Measurements from ENCODE around the gene RNF113B. TPM values are rescaled to one million over a fixed set of nuclear protein-coding genes. Genes with fewer than 3 reads are reported as not detected.

The RNF113B gene
- total and polyA plus RNA-seq, 2 of the 13 experiments (the other 11 are each of a cell fraction or from before 2014, with no cell fraction given): not detected

GRCh38 chr13:98173431-98174152, 3.5 kb downstream of the RNF113B start (continued):
- TF ChIP-seq TFAP4 (IDR thresholded peaks at IDR 0.05; ENCODE audit: borderline replicate concordance, low read depth): peak; percentile 87; the same call in 1 of the 2 replicates
- TF ChIP-seq ZNF672 (CRISPR knock-in tag; IDR thresholded peaks at IDR 0.05): no peak
- peak; percentile 88 for TF ChIP-seq TEAD3 (CRISPR knock-in tag; optimal IDR thresholded peaks at IDR 0.05; ENCODE audit: borderline replicate concordance)
- no peak for TF ChIP-seq ZNF703 (CRISPR knock-in tag; IDR thresholded peaks at IDR 0.05; ENCODE audit: borderline replicate concordance)
- TF ChIP-seq ZC3H4 (CRISPR knock-in tag; IDR thresholded peaks at IDR 0.05; ENCODE audit: borderline replicate concordance): no peak
- no peak for TF ChIP-seq ZBTB20 (CRISPR knock-in tag; IDR thresholded peaks at IDR 0.05; ENCODE audit: borderline replicate concordance, low read depth)
- no peak for TF ChIP-seq CENPX (CRISPR knock-in tag; IDR thresholded peaks at IDR 0.05)
- peak; percentile 74; the same call in 1 of the 2 replicates for TF ChIP-seq TBX3 (IDR thresholded peaks at IDR 0.05; ENCODE audit: borderline replicate concordance)
- no peak for TF ChIP-seq ZNF776 (CRISPR knock-in tag; IDR thresholded peaks at IDR 0.05)
- no peak for TF ChIP-seq REXO4 (CRISPR knock-in tag; IDR thresholded peaks at IDR 0.05; ENCODE audit: borderline replicate concordance)
- no peak for TF ChIP-seq HDAC6 (IDR thresholded peaks at IDR 0.05; ENCODE audit: low read depth, low read length)
- no peak for TF ChIP-seq SMAD9 (CRISPR knock-in tag; IDR thresholded peaks at IDR 0.05)
- TF ChIP-seq GFI1 (CRISPR knock-in tag; IDR thresholded peaks at IDR 0.05; ENCODE audit: borderline replicate concordance): peak; percentile 97
- no peak for TF ChIP-seq ZBTB7A (CRISPR knock-in tag; IDR thresholded peaks at IDR 0.05)
- TF ChIP-seq IKZF5 (CRISPR knock-in tag; IDR thresholded peaks at IDR 0.05): peak; percentile 55; the same call in 1 of the 2 replicates
- TF ChIP-seq, protein P1, sequence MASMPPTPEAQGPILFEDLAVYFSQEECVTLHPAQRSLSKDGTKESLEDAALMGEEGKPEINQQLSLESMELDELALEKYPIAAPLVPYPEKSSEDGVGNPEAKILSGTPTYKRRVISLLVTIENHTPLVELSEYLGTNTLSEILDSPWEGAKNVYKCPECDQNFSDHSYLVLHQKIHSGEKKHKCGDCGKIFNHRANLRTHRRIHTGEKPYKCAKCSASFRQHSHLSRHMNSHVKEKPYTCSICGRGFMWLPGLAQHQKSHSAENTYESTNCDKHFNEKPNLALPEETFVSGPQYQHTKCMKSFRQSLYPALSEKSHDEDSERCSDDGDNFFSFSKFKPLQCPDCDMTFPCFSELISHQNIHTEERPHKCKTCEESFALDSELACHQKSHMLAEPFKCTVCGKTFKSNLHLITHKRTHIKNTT (CRISPR knock-in tag; IDR thresholded peaks at IDR 0.05): no peak
- TF ChIP-seq, protein P2, sequence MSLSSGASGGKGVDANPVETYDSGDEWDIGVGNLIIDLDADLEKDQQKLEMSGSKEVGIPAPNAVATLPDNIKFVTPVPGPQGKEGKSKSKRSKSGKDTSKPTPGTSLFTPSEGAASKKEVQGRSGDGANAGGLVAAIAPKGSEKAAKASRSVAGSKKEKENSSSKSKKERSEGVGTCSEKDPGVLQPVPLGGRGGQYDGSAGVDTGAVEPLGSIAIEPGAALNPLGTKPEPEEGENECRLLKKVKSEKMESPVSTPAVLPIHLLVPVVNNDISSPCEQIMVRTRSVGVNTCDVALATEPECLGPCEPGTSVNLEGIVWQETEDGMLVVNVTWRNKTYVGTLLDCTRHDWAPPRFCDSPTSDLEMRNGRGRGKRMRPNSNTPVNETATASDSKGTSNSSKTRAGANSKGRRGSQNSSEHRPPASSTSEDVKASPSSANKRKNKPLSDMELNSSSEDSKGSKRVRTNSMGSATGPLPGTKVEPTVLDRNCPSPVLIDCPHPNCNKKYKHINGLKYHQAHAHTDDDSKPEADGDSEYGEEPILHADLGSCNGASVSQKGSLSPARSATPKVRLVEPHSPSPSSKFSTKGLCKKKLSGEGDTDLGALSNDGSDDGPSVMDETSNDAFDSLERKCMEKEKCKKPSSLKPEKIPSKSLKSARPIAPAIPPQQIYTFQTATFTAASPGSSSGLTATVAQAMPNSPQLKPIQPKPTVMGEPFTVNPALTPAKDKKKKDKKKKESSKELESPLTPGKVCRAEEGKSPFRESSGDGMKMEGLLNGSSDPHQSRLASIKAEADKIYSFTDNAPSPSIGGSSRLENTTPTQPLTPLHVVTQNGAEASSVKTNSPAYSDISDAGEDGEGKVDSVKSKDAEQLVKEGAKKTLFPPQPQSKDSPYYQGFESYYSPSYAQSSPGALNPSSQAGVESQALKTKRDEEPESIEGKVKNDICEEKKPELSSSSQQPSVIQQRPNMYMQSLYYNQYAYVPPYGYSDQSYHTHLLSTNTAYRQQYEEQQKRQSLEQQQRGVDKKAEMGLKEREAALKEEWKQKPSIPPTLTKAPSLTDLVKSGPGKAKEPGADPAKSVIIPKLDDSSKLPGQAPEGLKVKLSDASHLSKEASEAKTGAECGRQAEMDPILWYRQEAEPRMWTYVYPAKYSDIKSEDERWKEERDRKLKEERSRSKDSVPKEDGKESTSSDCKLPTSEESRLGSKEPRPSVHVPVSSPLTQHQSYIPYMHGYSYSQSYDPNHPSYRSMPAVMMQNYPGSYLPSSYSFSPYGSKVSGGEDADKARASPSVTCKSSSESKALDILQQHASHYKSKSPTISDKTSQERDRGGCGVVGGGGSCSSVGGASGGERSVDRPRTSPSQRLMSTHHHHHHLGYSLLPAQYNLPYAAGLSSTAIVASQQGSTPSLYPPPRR (CRISPR knock-in tag; IDR thresholded peaks at IDR 0.05; ENCODE audit: borderline replicate concordance): peak; percentile 66
- no peak for TF ChIP-seq MXD1 (CRISPR knock-in tag; IDR thresholded peaks at IDR 0.05)
- TF ChIP-seq SRSF4 (IDR thresholded peaks at IDR 0.05; ENCODE audit: low read depth, low read length, poor library complexity, severe bottlenecking): no peak
- no peak for TF ChIP-seq ZNF780A (CRISPR knock-in tag; IDR thresholded peaks at IDR 0.05)
- TF ChIP-seq TCF12 (IDR thresholded peaks at IDR 0.05): no peak
- TF ChIP-seq TCF12 (CRISPR knock-in tag; IDR thresholded peaks at IDR 0.05): no peak
